ENCODE measurements around the gene FHIP2A. TPM values are rescaled to one million over a fixed set of nuclear protein-coding genes. Genes with fewer than 3 reads are reported as not detected.
A peak's percentile ranks its signal among the peaks of the same experiment; 100 is the strongest.
"Not testable (repeated sequence)": the region's sequence is repeated elsewhere in the genome, so short reads cannot be mapped to it uniquely, and the experiment has no call there.

The FHIP2A gene, protein sequence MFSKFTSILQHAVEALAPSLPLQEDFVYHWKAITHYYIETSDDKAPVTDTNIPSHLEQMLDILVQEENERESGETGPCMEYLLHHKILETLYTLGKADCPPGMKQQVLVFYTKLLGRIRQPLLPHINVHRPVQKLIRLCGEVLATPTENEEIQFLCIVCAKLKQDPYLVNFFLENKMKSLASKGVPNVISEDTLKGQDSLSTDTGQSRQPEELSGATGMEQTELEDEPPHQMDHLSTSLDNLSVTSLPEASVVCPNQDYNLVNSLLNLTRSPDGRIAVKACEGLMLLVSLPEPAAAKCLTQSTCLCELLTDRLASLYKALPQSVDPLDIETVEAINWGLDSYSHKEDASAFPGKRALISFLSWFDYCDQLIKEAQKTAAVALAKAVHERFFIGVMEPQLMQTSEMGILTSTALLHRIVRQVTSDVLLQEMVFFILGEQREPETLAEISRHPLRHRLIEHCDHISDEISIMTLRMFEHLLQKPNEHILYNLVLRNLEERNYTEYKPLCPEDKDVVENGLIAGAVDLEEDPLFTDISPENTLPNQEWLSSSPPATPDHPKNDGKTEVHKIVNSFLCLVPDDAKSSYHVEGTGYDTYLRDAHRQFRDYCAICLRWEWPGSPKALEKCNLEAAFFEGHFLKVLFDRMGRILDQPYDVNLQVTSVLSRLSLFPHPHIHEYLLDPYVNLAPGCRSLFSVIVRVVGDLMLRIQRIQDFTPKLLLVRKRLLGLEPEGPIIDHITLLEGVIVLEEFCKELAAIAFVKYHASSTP
- 10 to 100 TPM; 26.8 to 46.4 TPM for total RNA-seq
- 10 to 100 TPM; 27.3 to 27.9 TPM for polyA plus RNA-seq (ENCODE audit: insufficient read length in 2 of 2)
- long read RNA-seq, donor 1, full-length matches to known transcripts: 6 of 6 reads
- long read RNA-seq, donor 1, partial matches to known transcripts: 0 of 6 reads
- long read RNA-seq, donor 1, other reads (novel, unspliced or antisense): 0 of 6 reads
- long read RNA-seq, donor 2: 0 reads
- long read RNA-seq, donor 3, full-length matches to known transcripts: 1 of 1 reads
- long read RNA-seq, donor 3, partial matches to known transcripts: 0 of 1 reads
- long read RNA-seq, donor 3, other reads (novel, unspliced or antisense): 0 of 1 reads
- long read RNA-seq, donor 4, partial matches to known transcripts: 0 of 2 reads
- long read RNA-seq, donor 4, other reads (novel, unspliced or antisense): 0 of 2 reads

- H3K27ac ChIP-seq (ENCODE audit: low read depth, low read length): peak within 1 kb of the TSS; percentile 94
- no peaks in the 10 kb centered on the region for H3K9me3 ChIP-seq (ENCODE audit: control insufficient read depth, insufficient read depth, low read length)
- WGBS (ENCODE audit: insufficient coverage): 2% methylated on average over 58 of the region's 59 CpGs
- H3K4me1 ChIP-seq (ENCODE audit: control insufficient read depth, insufficient read depth, low read length): peaks cover 5% of the 10 kb centered on the region
- peak in 5 of 6 donors; percentile 42 to 92 (median 64) for DNase-seq (ENCODE audit: low read depth in 4 of 6, low spot score in 6 of 6)
- no peaks in the 10 kb centered on the region for H3K27me3 ChIP-seq (ENCODE audit: control insufficient read depth, insufficient read depth, low read length)
- no peaks in the 10 kb centered on the region for H3K36me3 ChIP-seq (ENCODE audit: control insufficient read depth, insufficient read depth, low read length)
- peak within 1 kb of the TSS; percentile 77 for H3K4me3 ChIP-seq (ENCODE audit: low read depth, low read length)
Observed at GRCh38 chr10:114821293-114821914, at the start of gene FHIP2A. FHIP2A (plus strand) TSS chr10:114821780; CDS start chr10:114822079, 299 bp downstream.

GRCh38 chr10:114772496-114773196 is 48.9 kb upstream of the FHIP2A start:
- Histone ChIP-seq H3K9me3 (ENCODE audit: control insufficient read depth, insufficient read depth, low read length) (no peaks in the 10 kb centered on the region), H3K36me3 (ENCODE audit: control insufficient read depth, insufficient read depth, low read length) (no peaks in the 10 kb centered on the region), H3K4me1 (ENCODE audit: control insufficient read depth, insufficient read depth, low read length) (peaks cover 6% of the 10 kb centered on the region), H3K27me3 (ENCODE audit: control insufficient read depth, insufficient read depth, low read length) (peaks cover 2% of the 10 kb centered on the region), H3K27ac (ENCODE audit: low read depth, low read length) (no peak overlapping the region), H3K4me3 (ENCODE audit: low read depth, low read length) (no peak overlapping the region)
- no peak for DNase-seq (ENCODE audit: low read depth in 4 of 6, low spot score in 6 of 6)
- no CpG with 5 or more reads among the region's 1 CpG for WGBS (ENCODE audit: insufficient coverage)

- WGBS (ENCODE audit: insufficient coverage): 100% methylated on average over 3 of the region's 3 CpGs
- Histone ChIP-seq H3K27ac (ENCODE audit: low read depth, low read length) (no peak overlapping the region), H3K36me3 (ENCODE audit: control insufficient read depth, insufficient read depth, low read length) (no peaks in the 10 kb centered on the region), H3K4me1 (ENCODE audit: control insufficient read depth, insufficient read depth, low read length) (peaks cover 5% of the 10 kb centered on the region), H3K27me3 (ENCODE audit: control insufficient read depth, insufficient read depth, low read length) (peaks cover 2% of the 10 kb centered on the region), H3K9me3 (ENCODE audit: control insufficient read depth, insufficient read depth, low read length) (no peaks in the 10 kb centered on the region), H3K4me3 (ENCODE audit: low read depth, low read length) (no peak overlapping the region)
- DNase-seq (ENCODE audit: low read depth in 4 of 6, low spot score in 6 of 6): no peak
Observed at GRCh38 chr10:114773197-114773532, 48.4 kb upstream of the FHIP2A start.

GRCh38 chr10:114775082-114775481 is 46.5 kb upstream of the FHIP2A start:
- not testable (repeated sequence) for H3K36me3 ChIP-seq (ENCODE audit: control insufficient read depth, insufficient read depth, low read length); H3K27ac ChIP-seq (ENCODE audit: low read depth, low read length); H3K4me3 ChIP-seq (ENCODE audit: low read depth, low read length); H3K4me1 ChIP-seq (ENCODE audit: control insufficient read depth, insufficient read depth, low read length); H3K9me3 ChIP-seq (ENCODE audit: control insufficient read depth, insufficient read depth, low read length); DNase-seq (ENCODE audit: low read depth in 4 of 6, low spot score in 6 of 6); H3K27me3 ChIP-seq (ENCODE audit: control insufficient read depth, insufficient read depth, low read length)
- no CpG with 5 or more reads among the region's 3 CpGs for WGBS (ENCODE audit: insufficient coverage)

GRCh38 chr10:114777415-114777814 is 44.2 kb upstream of the FHIP2A start:
- Histone ChIP-seq H3K4me1 (ENCODE audit: control insufficient read depth, insufficient read depth, low read length) (no peaks in the 10 kb centered on the region), H3K27ac (ENCODE audit: low read depth, low read length) (no peak overlapping the region), H3K4me3 (ENCODE audit: low read depth, low read length) (no peak overlapping the region), H3K27me3 (ENCODE audit: control insufficient read depth, insufficient read depth, low read length) (peaks cover 2% of the 10 kb centered on the region), H3K36me3 (ENCODE audit: control insufficient read depth, insufficient read depth, low read length) (no peaks in the 10 kb centered on the region), H3K9me3 (ENCODE audit: control insufficient read depth, insufficient read depth, low read length) (no peaks in the 10 kb centered on the region)
- WGBS (ENCODE audit: insufficient coverage): 20% methylated on average over 1 of the region's 1 CpG
- no peak for DNase-seq (ENCODE audit: low read depth in 4 of 6, low spot score in 6 of 6)

GRCh38 chr10:114779803-114780576 is 41.6 kb upstream of the FHIP2A start:
- Histone ChIP-seq H3K36me3 (ENCODE audit: control insufficient read depth, insufficient read depth, low read length) (no peaks in the 10 kb centered on the region), H3K27me3 (ENCODE audit: control insufficient read depth, insufficient read depth, low read length) (peaks cover under 1% of the 10 kb centered on the region), H3K4me3 (ENCODE audit: low read depth, low read length) (no peak overlapping the region), H3K9me3 (ENCODE audit: control insufficient read depth, insufficient read depth, low read length) (no peaks in the 10 kb centered on the region), H3K4me1 (ENCODE audit: control insufficient read depth, insufficient read depth, low read length) (no peaks in the 10 kb centered on the region), H3K27ac (ENCODE audit: low read depth, low read length) (peak overlapping the region; percentile 57)
- WGBS (ENCODE audit: insufficient coverage): no CpG with 5 or more reads among the region's 3 CpGs
- peak in 1 of 6 donors; percentile 63 for DNase-seq (ENCODE audit: low read depth in 4 of 6, low spot score in 6 of 6)

DNA sequence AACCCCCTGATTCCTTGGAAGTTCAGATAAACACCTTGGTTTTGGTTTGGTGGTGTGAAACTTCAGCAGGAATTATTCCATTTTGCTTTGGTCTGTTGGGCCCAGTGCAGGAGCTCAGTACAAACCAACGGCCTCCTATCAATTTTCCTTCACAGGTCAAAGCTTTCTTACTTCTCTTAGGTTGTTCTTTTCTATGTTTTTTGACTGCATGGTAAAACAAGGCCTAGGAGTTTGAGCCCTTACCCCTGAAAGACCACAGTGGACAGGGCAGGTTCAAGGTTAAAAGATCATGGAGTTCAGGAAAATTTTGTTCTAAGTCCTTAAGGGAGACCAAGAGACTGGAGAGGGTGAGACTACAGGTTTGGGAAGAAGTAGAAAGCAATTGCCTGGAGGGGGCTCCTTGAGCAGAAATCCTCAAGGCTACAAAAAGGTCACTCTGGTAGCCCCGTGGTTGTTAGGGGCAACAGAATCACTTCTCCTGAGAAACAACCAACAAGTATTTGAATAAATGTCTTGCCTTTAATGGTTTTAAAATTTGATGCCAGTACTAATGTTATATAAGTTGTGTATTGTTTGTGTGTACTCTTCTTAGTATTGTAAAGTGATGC is 40.9 kb upstream of the FHIP2A start:
- no peak overlapping the region for H3K4me3 ChIP-seq (ENCODE audit: low read depth, low read length)
- H3K27ac ChIP-seq (ENCODE audit: low read depth, low read length): peak overlapping the region; percentile 57
- H3K9me3 ChIP-seq (ENCODE audit: control insufficient read depth, insufficient read depth, low read length): no peaks in the 10 kb centered on the region
- DNase-seq (ENCODE audit: low read depth in 4 of 6, low spot score in 6 of 6): no peak
- H3K4me1 ChIP-seq (ENCODE audit: control insufficient read depth, insufficient read depth, low read length): no peaks in the 10 kb centered on the region
- no peaks in the 10 kb centered on the region for H3K27me3 ChIP-seq (ENCODE audit: control insufficient read depth, insufficient read depth, low read length)
- no CpG with 5 or more reads among the region's 2 CpGs for WGBS (ENCODE audit: insufficient coverage)
- H3K36me3 ChIP-seq (ENCODE audit: control insufficient read depth, insufficient read depth, low read length): no peaks in the 10 kb centered on the region

- 94% methylated on average over 4 of the region's 7 CpGs for WGBS (ENCODE audit: insufficient coverage)
- DNase-seq (ENCODE audit: low read depth in 4 of 6, low spot score in 6 of 6): no peak
- no peak overlapping the region for H3K27ac ChIP-seq (ENCODE audit: low read depth, low read length)
Observed at GRCh38 chr10:114782666-114783065, 38.9 kb upstream of the FHIP2A start.

More at GRCh38 chr10:114782666-114783065, 38.9 kb upstream of the FHIP2A start:
- H3K4me3 ChIP-seq (ENCODE audit: low read depth, low read length): no peak overlapping the region
- no peaks in the 10 kb centered on the region for H3K36me3 ChIP-seq (ENCODE audit: control insufficient read depth, insufficient read depth, low read length)
- no peaks in the 10 kb centered on the region for H3K27me3 ChIP-seq (ENCODE audit: control insufficient read depth, insufficient read depth, low read length)
- no peaks in the 10 kb centered on the region for H3K4me1 ChIP-seq (ENCODE audit: control insufficient read depth, insufficient read depth, low read length)
- no peaks in the 10 kb centered on the region for H3K9me3 ChIP-seq (ENCODE audit: control insufficient read depth, insufficient read depth, low read length)
